Stimulated activated CD8-positive, alpha-beta memory T cell treated with anti-CD3 and anti-CD28 coated beads, Interleukin-15, amount 100 ng/mL, for 4 hours (primary cell): ENCODE data around the gene ELN.
"Not testable (repeated sequence)": the region's sequence is repeated elsewhere in the genome, so short reads cannot be mapped to it uniquely, and the experiment has no call there.

Experiments
- DNase-seq, 2 donors: peaks; one replicate each; pipeline ENCODE4 v3.0.0-alpha.2; 2020; ENCODE audit warnings: low read depth in 2 of 2

Gene ELN

GRCh38 chr7:74027683-74028320, at the start of gene ELN:
Gene ELN (plus strand): TSS chr7:74028173. CDS start chr7:74028188, 15 bp downstream.
- no peak for DNase-seq

- DNase-seq: no peak
These were observed 49.1 kb upstream of the ELN start for GRCh38 chr7:73978661-73979563.

GRCh38 chr7:73979656-73980055, 48.3 kb upstream of the ELN start:
- DNase-seq: not testable (repeated sequence)

GRCh38 chr7:73980206-73980605, 47.8 kb upstream of the ELN start:
- DNase-seq: no peak

GRCh38 chr7:73981933-73982332, 46.0 kb upstream of the ELN start:
- no peak for DNase-seq

GRCh38 chr7:73983437-73984164, 44.4 kb upstream of the ELN start:
- no peak for DNase-seq

- DNase-seq: no peak
These were observed 43.3 kb upstream of the ELN start for GRCh38 chr7:73984481-73985205.

- no peak for DNase-seq
These were observed 42.2 kb upstream of the ELN start for GRCh38 chr7:73985737-73986141.

- DNase-seq: no peak
These were observed 41.8 kb upstream of the ELN start for GRCh38 chr7:73986158-73986631.

- DNase-seq: no peak
These were observed 40.7 kb upstream of the ELN start for GRCh38 chr7:73987298-73987697.

GRCh38 chr7:73988197-73988596, 39.8 kb upstream of the ELN start:
- DNase-seq: no peak

GRCh38 chr7:73991522-73992100, 36.4 kb upstream of the ELN start:
- DNase-seq: no peak

- no peak for DNase-seq
These were observed 35.8 kb upstream of the ELN start for GRCh38 chr7:73992101-73992562.

GRCh38 chr7:73994023-73994422, 34.0 kb upstream of the ELN start:
- no peak for DNase-seq

GRCh38 chr7:73994761-73995160, 33.2 kb upstream of the ELN start:
- no peak for DNase-seq

- DNase-seq: no peak
These were observed 32.6 kb upstream of the ELN start for GRCh38 chr7:73995330-73995729.

- no peak for DNase-seq
These were observed 32.0 kb upstream of the ELN start for GRCh38 chr7:73995821-73996511.

GRCh38 chr7:73997056-73997455, 30.9 kb upstream of the ELN start:
- DNase-seq: no peak

- DNase-seq: no peak
These were observed 28.1 kb upstream of the ELN start for GRCh38 chr7:73999664-74000435.
